CD4-positive, alpha-beta memory T cell (primary cell): ENCODE data around the gene SURF4. TPM values are rescaled to one million over a fixed set of nuclear protein-coding genes. Genes with fewer than 3 reads are reported as not detected.

Experiments used
- CTCF ChIA-PET: fragments of 350-600 bp; sonication (Branson Sonifier 250); formaldehyde crosslinking; loops from one replicate; lab custom pipeline; 2021; ENCODE audit warnings: inconsistent platforms; ENCODE audit not compliant: partially characterized antibody; lab: Charles Lee
- POLR2A ChIA-PET: fragments of 350-600 bp; sonication (Branson Sonifier 250); formaldehyde crosslinking; loops from one replicate; lab custom pipeline; 2021; ENCODE audit not compliant: partially characterized antibody; lab: Charles Lee
- DNase-seq, 5 donors: peaks; one replicate each; pipeline versions ENCODE4 v3.0.0 to v3.0.0-alpha.2; 2020 to 2022; ENCODE audit warnings: mixed read lengths in 1 of 5
- H3K27ac ChIP-seq: one replicate; pipeline ENCODE4 v1.7.0; 2013; ENCODE audit warnings: low read depth, low read length
- H3K27me3 ChIP-seq: 2 replicates; pipeline ENCODE4 v1.7.0; 2013; ENCODE audit warnings: mild to moderate bottlenecking, low read length, moderate library complexity; ENCODE audit not compliant: insufficient read depth
- H3K36me3 ChIP-seq: 2 replicates; pipeline ENCODE4 v1.7.0; 2013; ENCODE audit warnings: mild to moderate bottlenecking, low read length, moderate library complexity; ENCODE audit not compliant: insufficient read depth
- H3K4me1 ChIP-seq: 2 replicates; pipeline ENCODE4 v1.7.0; 2013; ENCODE audit warnings: mild to moderate bottlenecking, low read length, moderate library complexity; ENCODE audit not compliant: insufficient read depth
- H3K4me3 ChIP-seq, 2 donors: one replicate each; pipeline ENCODE4 v1.7.0; 2013; ENCODE audit warnings: low read length in 2 of 2, mild to moderate bottlenecking in 1 of 2
- H3K9me3 ChIP-seq, 2 donors: one replicate each; pipeline ENCODE4 v1.7.0; 2013; ENCODE audit warnings: low read length in 2 of 2, control low read depth in 1 of 2; ENCODE audit not compliant: control insufficient read depth in 1 of 2
- H3K27ac Mint-ChIP-seq, 7 donors: one replicate each; pipeline ENCODE4 v1.8.0; 2020 to 2021; ENCODE audit warnings: mixed read lengths in 7 of 7, mild to moderate bottlenecking in 6 of 7, inconsistent platforms in 3 of 7, moderate library complexity in 3 of 7
- H3K27me3 Mint-ChIP-seq, 2 donors: one replicate each; pipeline ENCODE4 v1.8.0; 2020 to 2021; ENCODE audit warnings: mixed read lengths in 2 of 2
- H3K36me3 Mint-ChIP-seq, 2 donors: one replicate each; pipeline ENCODE4 v1.8.0; 2020 to 2021; ENCODE audit warnings: mixed read lengths in 2 of 2, inconsistent platforms in 1 of 2, mild to moderate bottlenecking in 1 of 2
- H3K4me1 Mint-ChIP-seq, 4 donors: one replicate each; pipeline ENCODE4 v1.8.0; 2020 to 2021; ENCODE audit warnings: mixed read lengths in 4 of 4, mild to moderate bottlenecking in 1 of 4
- H3K4me3 Mint-ChIP-seq, 8 donors: one replicate each; pipeline ENCODE4 v1.8.0; 2020 to 2021; ENCODE audit warnings: mixed read lengths in 8 of 8, mild to moderate bottlenecking in 7 of 8, moderate library complexity in 6 of 8, inconsistent platforms in 3 of 8
- H3K9me3 Mint-ChIP-seq, 8 donors: one replicate each; pipeline ENCODE4 v1.8.0; 2020 to 2021; ENCODE audit warnings: mixed read lengths in 8 of 8, mild to moderate bottlenecking in 5 of 8, inconsistent platforms in 3 of 8, moderate library complexity in 1 of 8
- intact Hi-C: fragments of 100-400 bp; cut with micrococcal nuclease; formaldehyde crosslinking; loops from one replicate; pipeline ENCODE4 v1.15.1; 2023
- polyA plus RNA-seq, 2 donors: library from polyadenylated mRNA; unstranded; fragments of 300-500 nt; fragmentation: Illumina TruSeq; gene quantifications; one replicate each; pipeline ENCODE4 v1.2.3, GENCODE V29; 2021
- total RNA-seq, 2 experiments: library from RNA; stranded (reverse); gene quantifications; one replicate each; pipeline ENCODE4 v1.2.3, GENCODE V29; 2021

Gene SURF4
- total and polyA plus RNA-seq, 4 experiments from 2014 or later: 103 to 264 (median 133) TPM

- no peaks in the 10 kb centered on the region for H3K27me3 ChIP-seq
- Mint-ChIP-seq H3K4me3 (peak overlapping the region; percentile 65 to 88 (median 81)), H3K9me3 (no peaks in the 10 kb centered on the region), H3K4me1 (peaks cover 55 to 85% (median 63%) of the 10 kb centered on the region in 4 donors), H3K36me3 (peaks cover 18 to 52% of the 10 kb centered on the region in 2 donors), H3K27ac (peak overlapping the region; percentile 82 to 99 (median 96)), H3K27me3 (no peaks in the 10 kb centered on the region)
- peaks cover 82% of the 10 kb centered on the region for H3K4me1 ChIP-seq
- peaks cover 47% of the 10 kb centered on the region for H3K36me3 ChIP-seq
- DNase-seq: peak in 1 of 5 donors; percentile 39
- ChIA-PET CTCF (interaction anchor here (1.6 to 5.2 kb wide), 4 partner anchors 10 to 183 kb away, joined by 9 to 52 read pairs (median 18); partner anchors contain the start of genes MED22 and RPL7A), POLR2A (interaction anchor here (1.1 to 18.7 kb wide), 4 partner anchors 18 to 89 kb away, joined by 4 to 437 read pairs (median 6); partner anchors contain the start of genes CACFD1, MED22, REXO4 and RPL7A)
- H3K27ac ChIP-seq: peak overlapping the region; percentile 85
- H3K4me3 ChIP-seq: peak overlapping the region; percentile 41 to 43
- no peaks in the 10 kb centered on the region for H3K9me3 ChIP-seq
- intact Hi-C loops: no loop called here
Observed at GRCh38 chr9:133369933-133370332, 5.9 kb downstream of the SURF4 start.

DNA sequence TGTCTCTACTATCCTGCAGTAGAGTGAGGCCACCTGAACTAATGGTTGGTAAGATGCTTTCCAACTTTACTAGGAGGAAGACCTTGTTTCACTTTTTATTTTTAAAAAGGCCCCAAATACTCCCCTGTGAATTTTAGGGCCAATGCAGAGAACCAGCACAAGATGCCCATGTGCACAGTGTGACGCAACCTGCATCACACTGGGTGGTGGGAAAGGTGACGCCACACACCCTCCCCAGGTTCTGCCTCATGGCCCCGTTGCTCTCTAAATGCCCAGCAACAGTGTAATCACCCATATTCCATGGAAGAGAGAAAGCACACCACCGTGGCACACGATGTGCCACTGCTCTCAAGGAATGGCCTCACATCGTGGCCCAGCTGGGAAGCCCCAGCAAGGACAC lies 6.4 kb downstream of the SURF4 start:
- Mint-ChIP-seq H3K4me3 (peak overlapping the region; percentile 65 to 88 (median 81)), H3K27me3 (no peaks in the 10 kb centered on the region), H3K36me3 (peaks cover 20 to 51% of the 10 kb centered on the region in 2 donors), H3K4me1 (peaks cover 51 to 80% (median 58%) of the 10 kb centered on the region in 4 donors), H3K9me3 (no peaks in the 10 kb centered on the region), H3K27ac (peak overlapping the region; percentile 82 to 99 (median 96))
- intact Hi-C loops: no loop called here
- DNase-seq: peak in 1 of 5 donors; percentile 35
- H3K9me3 ChIP-seq: no peaks in the 10 kb centered on the region
- H3K27ac ChIP-seq: peak overlapping the region; percentile 85
- peaks cover 80% of the 10 kb centered on the region for H3K4me1 ChIP-seq
- peak overlapping the region in 1 of 2 donors; percentile 41 for H3K4me3 ChIP-seq
- POLR2A ChIA-PET: interaction anchor here (18.7 kb wide), 1 partner anchor 17 kb away, joined by 437 read pairs; the partner anchor contains the start of genes MED22, RPL7A, SURF1 and SURF2
- H3K27me3 ChIP-seq: no peaks in the 10 kb centered on the region
- H3K36me3 ChIP-seq: peaks cover 50% of the 10 kb centered on the region
- CTCF ChIA-PET: interaction anchor here (1.0 to 3.6 kb wide), 4 partner anchors 10 to 21 kb away, joined by 3 to 20 read pairs (median 12); partner anchors contain the start of genes MED22 and RPL7A

GRCh38 chr9:133368249-133368881 lies 7.5 kb downstream of the SURF4 start:
- H3K27me3 ChIP-seq: no peaks in the 10 kb centered on the region
- Mint-ChIP-seq H3K4me1 (peaks cover 49 to 78% (median 51%) of the 10 kb centered on the region in 4 donors), H3K36me3 (peaks cover 24 to 58% of the 10 kb centered on the region in 2 donors), H3K9me3 (no peaks in the 10 kb centered on the region), H3K27ac (peak overlapping the region; percentile 81 to 99 (median 96)), H3K27me3 (no peaks in the 10 kb centered on the region), H3K4me3 (peak overlapping the region; percentile 53 to 88 (median 67))
- no peaks in the 10 kb centered on the region for H3K9me3 ChIP-seq
- ChIA-PET CTCF (interaction anchor here (2.5 kb wide), 1 partner anchor 182 kb away, joined by 12 read pairs; no protein-coding TSS in a partner anchor), POLR2A (interaction anchor here (18.7 kb wide), 1 partner anchor 16 kb away, joined by 437 read pairs; the partner anchor contains the start of genes MED22, RPL7A, SURF1 and SURF2)
- H3K4me1 ChIP-seq: peaks cover 70% of the 10 kb centered on the region
- peaks cover 60% of the 10 kb centered on the region for H3K36me3 ChIP-seq
- H3K27ac ChIP-seq: peak overlapping the region; percentile 85
- no peak overlapping the region for H3K4me3 ChIP-seq
- DNase-seq: peak in 1 of 5 donors; percentile 13
- intact Hi-C loops: no loop called here

- Histone ChIP-seq H3K27ac (peak overlapping the region; percentile 13), H3K27me3 (no peaks in the 10 kb centered on the region), H3K36me3 (peaks cover 62% of the 10 kb centered on the region), H3K4me1 (peaks cover 65% of the 10 kb centered on the region), H3K9me3 (no peaks in the 10 kb centered on the region), H3K4me3 (no peak overlapping the region)
- Mint-ChIP-seq H3K27me3 (no peaks in the 10 kb centered on the region), H3K36me3 (peaks cover 28 to 63% of the 10 kb centered on the region in 2 donors), H3K9me3 (no peaks in the 10 kb centered on the region), H3K4me1 (peaks cover 46 to 72% (median 49%) of the 10 kb centered on the region in 4 donors), H3K4me3 (no peak overlapping the region), H3K27ac (peak overlapping the region in 3 of 7 donors; percentile 29 to 82 (median 42))
- DNase-seq: peak in 1 of 5 donors; percentile 1
- ChIA-PET POLR2A (interaction anchor here (18.7 kb wide), 1 partner anchor 15 kb away, joined by 437 read pairs; the partner anchor contains the start of genes MED22, RPL7A, SURF1 and SURF2), CTCF (interaction anchor here (2.5 to 2.9 kb wide), 2 partner anchors 17 to 181 kb away, joined by 7 to 12 read pairs; no protein-coding TSS in a partner anchor)
- intact Hi-C loops: no loop called here
Observed at GRCh38 chr9:133367778-133368177, 8.1 kb downstream of the SURF4 start.

- Mint-ChIP-seq H3K36me3 (peaks cover 28 to 64% of the 10 kb centered on the region in 2 donors), H3K4me1 (peaks cover 42 to 66% (median 44%) of the 10 kb centered on the region in 4 donors), H3K27me3 (no peaks in the 10 kb centered on the region), H3K4me3 (peak overlapping the region in 2 of 8 donors; percentile 8 to 37), H3K27ac (peak overlapping the region in 3 of 7 donors; percentile 42 to 82 (median 42)), H3K9me3 (no peaks in the 10 kb centered on the region)
- H3K4me3 ChIP-seq: no peak overlapping the region
- POLR2A ChIA-PET: interaction anchor here (1.3 to 18.7 kb wide), 2 partner anchors 9 to 15 kb away, joined by 3 to 437 read pairs; partner anchors contain the start of genes MED22, RPL7A, STKLD1 and SURF1
- no peak for DNase-seq
- H3K4me1 ChIP-seq: peaks cover 59% of the 10 kb centered on the region
- H3K27ac ChIP-seq: no peak overlapping the region
- CTCF ChIA-PET: interaction anchor here (0.9 to 2.9 kb wide), 3 partner anchors 10 to 181 kb away, joined by 5 to 12 read pairs (median 7); no protein-coding TSS in a partner anchor
- no peaks in the 10 kb centered on the region for H3K27me3 ChIP-seq
- peaks cover 67% of the 10 kb centered on the region for H3K36me3 ChIP-seq
- intact Hi-C loops: no loop called here
- H3K9me3 ChIP-seq: no peaks in the 10 kb centered on the region
Observed at GRCh38 chr9:133367221-133367620, 8.6 kb downstream of the SURF4 start.

DNA sequence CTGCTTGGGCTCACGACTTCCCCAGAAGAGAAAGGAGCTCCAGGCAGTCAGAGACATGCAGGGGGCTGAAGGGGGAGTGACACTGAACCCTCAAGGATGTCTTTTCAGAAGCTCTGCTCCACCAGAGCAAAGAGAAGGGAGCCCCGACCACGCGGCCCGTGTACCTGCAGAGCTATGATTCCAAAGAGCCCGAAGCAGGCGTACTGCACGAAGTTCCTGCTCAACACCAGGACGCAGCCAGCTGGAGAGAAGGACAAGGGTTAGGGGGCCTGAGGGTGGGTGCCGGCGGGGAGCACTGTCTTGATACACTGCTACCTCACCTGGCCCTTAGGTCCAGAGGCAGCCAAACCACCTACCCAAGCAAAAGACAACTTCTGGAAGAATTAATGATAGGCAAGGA lies 9.4 kb downstream of the SURF4 start:
- peaks cover 36 to 67% of the 10 kb centered on the region in 2 donors for H3K36me3 Mint-ChIP-seq
- H3K4me1 Mint-ChIP-seq: peaks cover 35 to 58% (median 39%) of the 10 kb centered on the region in 4 donors

More for the DNA sequence above, 9.4 kb downstream of the SURF4 start:
- Mint-ChIP-seq H3K9me3 (no peaks in the 10 kb centered on the region), H3K4me3 (no peak overlapping the region), H3K27ac (peak overlapping the region in 1 of 7 donors; percentile 24), H3K27me3 (no peaks in the 10 kb centered on the region)
- Histone ChIP-seq H3K27me3 (no peaks in the 10 kb centered on the region), H3K9me3 (no peaks in the 10 kb centered on the region), H3K27ac (no peak overlapping the region), H3K4me1 (peaks cover 51% of the 10 kb centered on the region), H3K4me3 (no peak overlapping the region), H3K36me3 (peaks cover 75% of the 10 kb centered on the region)
- no peak for DNase-seq
- CTCF ChIA-PET: interaction anchor here (0.6 to 2.9 kb wide), 4 partner anchors 9 to 180 kb away, joined by 3 to 12 read pairs (median 6); no protein-coding TSS in a partner anchor
- POLR2A ChIA-PET: interaction anchor here (1.3 to 18.7 kb wide), 2 partner anchors 10 to 14 kb away, joined by 3 to 437 read pairs; partner anchors contain the start of genes MED22, RPL7A, STKLD1 and SURF1
- intact Hi-C loops: no loop called here
